Activated naive CD8-positive, alpha-beta T cell treated with anti-CD3 and anti-CD28 coated beads for 36 hours (primary cell): ENCODE data around the gene WSCD1. TPM values are rescaled to one million over a fixed set of nuclear protein-coding genes. Genes with fewer than 3 reads are reported as not detected.

Experiments used
- DNase-seq: peaks from one replicate; pipeline ENCODE4 v3.0.0; 2021
- H3K27ac Mint-ChIP-seq: one replicate; pipeline ENCODE4 v1.8.0; 2022; ENCODE audit warnings: mild to moderate bottlenecking, moderate library complexity, mixed read lengths
- H3K27me3 Mint-ChIP-seq: one replicate; pipeline ENCODE4 v1.8.0; 2022; ENCODE audit warnings: mild to moderate bottlenecking, mixed read lengths
- H3K36me3 Mint-ChIP-seq: one replicate; pipeline ENCODE4 v1.8.0; 2021; ENCODE audit warnings: mild to moderate bottlenecking, mixed read lengths
- H3K4me1 Mint-ChIP-seq: one replicate; pipeline ENCODE4 v1.8.0; 2021; ENCODE audit warnings: mixed read lengths
- H3K4me3 Mint-ChIP-seq: one replicate; pipeline ENCODE4 v1.8.0; 2022; ENCODE audit warnings: mild to moderate bottlenecking, moderate library complexity, mixed read lengths
- H3K9me3 Mint-ChIP-seq: one replicate; pipeline ENCODE4 v1.8.0; 2022; ENCODE audit warnings: mixed read lengths
- total RNA-seq, 2 experiments: library from RNA; stranded (reverse); gene quantifications; one replicate each; pipeline ENCODE4 v1.2.3, GENCODE V29; 2021

WSCD1 gene
- total RNA-seq, 2 experiments from 2014 or later = 0.20 to 0.27 TPM

DNA sequence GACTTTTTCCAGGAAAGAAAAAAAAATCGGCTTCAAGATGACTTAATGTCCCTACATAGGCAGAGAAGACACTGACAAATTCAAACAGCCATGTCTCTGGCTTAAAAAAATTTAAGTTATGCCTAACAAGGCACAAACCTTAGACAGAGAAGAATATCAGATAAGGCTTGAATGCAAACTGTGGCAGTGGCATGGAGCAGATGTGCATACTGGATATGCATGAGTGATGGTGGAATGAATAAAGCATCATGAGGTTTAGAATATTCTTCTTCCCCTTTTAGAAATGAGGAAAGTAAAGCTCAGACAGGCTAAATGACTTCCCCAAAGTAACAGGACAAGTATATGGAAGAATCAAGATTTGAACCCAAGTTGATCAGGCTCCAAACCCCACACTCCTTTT, 23.2 kb upstream of the WSCD1 start:
- no peak overlapping the region for H3K27ac Mint-ChIP-seq
- no peaks in the 10 kb centered on the region for H3K36me3 Mint-ChIP-seq
- H3K4me1 Mint-ChIP-seq = no peaks in the 10 kb centered on the region
- peaks cover 7% of the 10 kb centered on the region for H3K27me3 Mint-ChIP-seq
- no peaks in the 10 kb centered on the region for H3K9me3 Mint-ChIP-seq
- no peak overlapping the region for H3K4me3 Mint-ChIP-seq
- no peak for DNase-seq

DNA sequence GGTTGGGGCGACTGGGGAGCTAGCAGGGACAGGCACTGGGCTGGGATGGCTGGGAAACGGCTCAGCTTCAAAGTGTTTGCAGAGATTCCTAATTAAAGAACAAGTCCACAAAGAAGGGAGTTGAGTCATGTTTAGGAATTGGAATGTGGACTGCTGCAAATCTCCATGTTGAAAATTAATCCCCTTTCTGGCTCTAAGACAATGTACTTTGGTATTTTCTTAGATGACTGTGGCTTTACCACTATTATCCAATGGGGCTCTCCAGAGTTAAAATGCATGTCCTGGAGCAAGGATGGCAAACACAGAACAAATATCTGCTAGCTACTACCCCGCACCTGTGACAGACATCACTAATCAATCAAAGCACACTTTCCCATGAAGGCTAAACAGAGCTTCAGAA, 22.2 kb upstream of the WSCD1 start:
- Mint-ChIP-seq H3K27ac (no peak overlapping the region), H3K4me3 (no peak overlapping the region), H3K9me3 (no peaks in the 10 kb centered on the region), H3K4me1 (no peaks in the 10 kb centered on the region), H3K36me3 (no peaks in the 10 kb centered on the region), H3K27me3 (peaks cover 15% of the 10 kb centered on the region)
- no peak for DNase-seq

GRCh38 chr17:6048486-6048885, 21.7 kb upstream of the WSCD1 start:
- no peaks in the 10 kb centered on the region for H3K36me3 Mint-ChIP-seq
- H3K27ac Mint-ChIP-seq = no peak overlapping the region
- no peaks in the 10 kb centered on the region for H3K9me3 Mint-ChIP-seq
- no peaks in the 10 kb centered on the region for H3K4me1 Mint-ChIP-seq
- DNase-seq = no peak
- H3K4me3 Mint-ChIP-seq = no peak overlapping the region
- peaks cover 15% of the 10 kb centered on the region for H3K27me3 Mint-ChIP-seq

DNA sequence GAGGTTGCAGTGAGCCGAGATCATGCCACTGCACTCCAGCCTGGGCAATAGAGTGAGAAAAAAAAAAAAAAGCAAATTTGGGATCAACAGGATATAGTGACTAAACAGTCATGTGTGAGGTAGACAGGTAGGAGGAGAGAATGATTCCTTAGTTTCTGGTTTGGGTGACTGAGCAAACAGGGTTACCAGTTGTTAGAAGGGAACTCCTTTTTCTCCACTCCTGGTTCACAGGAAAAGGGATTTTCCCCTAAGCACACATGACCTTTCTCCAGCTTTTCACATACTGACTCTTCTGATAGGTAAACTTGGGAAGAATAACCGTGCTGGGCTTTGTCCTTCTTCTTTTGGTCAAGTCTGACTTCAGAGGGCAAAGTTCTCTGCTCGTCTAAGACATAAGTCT, 17.3 kb upstream of the WSCD1 start:
- DNase-seq = no peak
- no peaks in the 10 kb centered on the region for H3K9me3 Mint-ChIP-seq
- no peaks in the 10 kb centered on the region for H3K36me3 Mint-ChIP-seq
- H3K4me3 Mint-ChIP-seq = no peak overlapping the region
- H3K27ac Mint-ChIP-seq = no peak overlapping the region
- H3K27me3 Mint-ChIP-seq = peaks cover 25% of the 10 kb centered on the region
- H3K4me1 Mint-ChIP-seq = no peaks in the 10 kb centered on the region

DNA sequence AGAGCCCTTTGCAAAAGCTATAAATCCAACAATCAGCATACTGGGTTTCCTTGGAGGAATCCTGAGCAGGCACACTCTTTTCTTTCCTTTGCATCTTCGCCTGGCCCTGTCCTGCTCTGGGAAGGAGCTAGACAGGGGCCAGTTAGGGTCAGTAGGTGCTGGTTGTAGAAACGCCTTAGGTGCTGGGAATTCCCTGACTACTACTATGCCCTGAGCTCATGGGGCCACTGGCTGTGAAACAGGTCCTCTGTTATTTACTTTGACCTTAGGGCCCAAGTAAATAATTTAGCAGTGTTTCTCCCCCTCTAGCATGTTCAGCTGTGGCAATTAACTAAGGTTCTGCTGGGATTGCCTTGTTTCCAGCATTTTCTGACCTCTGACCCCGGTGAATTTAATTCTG, 15.8 kb upstream of the WSCD1 start:
- Mint-ChIP-seq H3K4me3 (no peak overlapping the region), H3K27ac (no peak overlapping the region), H3K36me3 (no peaks in the 10 kb centered on the region), H3K9me3 (no peaks in the 10 kb centered on the region), H3K27me3 (peaks cover 29% of the 10 kb centered on the region), H3K4me1 (no peaks in the 10 kb centered on the region)
- DNase-seq = no peak

- no peak overlapping the region for H3K27ac Mint-ChIP-seq
- no peaks in the 10 kb centered on the region for H3K4me1 Mint-ChIP-seq
- H3K9me3 Mint-ChIP-seq = no peaks in the 10 kb centered on the region
- DNase-seq = no peak
- H3K27me3 Mint-ChIP-seq = peaks cover 32% of the 10 kb centered on the region
- no peaks in the 10 kb centered on the region for H3K36me3 Mint-ChIP-seq
- no peak overlapping the region for H3K4me3 Mint-ChIP-seq
Measured at GRCh38 chr17:6056104-6056503, 14.1 kb upstream of the WSCD1 start.

DNA sequence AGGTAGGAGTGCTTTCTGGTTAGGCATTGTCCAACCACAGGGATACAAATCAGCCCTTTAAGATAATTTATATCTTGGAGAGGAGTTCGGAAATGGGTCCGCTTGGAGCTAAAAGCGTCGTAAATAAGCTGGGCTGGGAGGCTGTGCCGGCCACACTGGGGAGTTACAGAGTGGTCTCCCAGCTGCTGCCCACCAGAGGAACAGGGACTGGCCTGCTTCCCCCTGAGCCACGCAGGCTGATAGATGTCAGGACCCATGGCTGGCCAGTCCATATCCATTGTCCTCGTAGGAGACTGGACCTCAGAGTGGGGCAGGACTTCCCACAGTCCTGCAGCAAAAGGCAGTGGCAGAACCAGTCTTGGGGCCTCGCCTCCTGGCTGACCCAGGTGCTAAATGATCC, 12.6 kb upstream of the WSCD1 start:
- H3K27ac Mint-ChIP-seq = no peak overlapping the region
- H3K36me3 Mint-ChIP-seq = no peaks in the 10 kb centered on the region
- H3K4me3 Mint-ChIP-seq = no peak overlapping the region
- H3K4me1 Mint-ChIP-seq = no peaks in the 10 kb centered on the region
- H3K9me3 Mint-ChIP-seq = no peaks in the 10 kb centered on the region
- DNase-seq = no peak
- H3K27me3 Mint-ChIP-seq = peaks cover 40% of the 10 kb centered on the region

DNA sequence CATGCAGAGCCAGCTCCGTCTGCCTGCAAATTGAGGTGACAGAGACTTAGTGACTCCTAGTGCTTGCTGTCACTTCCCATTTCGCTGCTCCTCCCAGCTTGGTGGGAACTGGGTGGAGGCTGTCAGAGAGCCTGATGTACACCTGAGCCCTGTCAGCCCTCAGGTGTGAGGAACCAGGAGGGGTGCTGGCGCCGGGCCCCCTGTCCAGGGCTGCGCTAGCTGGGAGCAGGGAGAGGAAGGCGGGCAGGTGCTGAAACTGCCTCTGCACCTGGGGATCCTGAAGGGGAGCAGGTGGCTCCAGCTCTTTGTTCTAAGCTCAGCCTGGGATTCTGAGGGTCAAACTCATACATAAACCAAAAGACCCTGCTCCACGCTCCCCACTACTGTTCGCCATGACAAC, 10.8 kb upstream of the WSCD1 start:
- Mint-ChIP-seq H3K4me1 (no peaks in the 10 kb centered on the region), H3K4me3 (no peak overlapping the region), H3K27ac (no peak overlapping the region), H3K27me3 (peaks cover 47% of the 10 kb centered on the region), H3K9me3 (no peaks in the 10 kb centered on the region), H3K36me3 (no peaks in the 10 kb centered on the region)
- DNase-seq = no peak

DNA sequence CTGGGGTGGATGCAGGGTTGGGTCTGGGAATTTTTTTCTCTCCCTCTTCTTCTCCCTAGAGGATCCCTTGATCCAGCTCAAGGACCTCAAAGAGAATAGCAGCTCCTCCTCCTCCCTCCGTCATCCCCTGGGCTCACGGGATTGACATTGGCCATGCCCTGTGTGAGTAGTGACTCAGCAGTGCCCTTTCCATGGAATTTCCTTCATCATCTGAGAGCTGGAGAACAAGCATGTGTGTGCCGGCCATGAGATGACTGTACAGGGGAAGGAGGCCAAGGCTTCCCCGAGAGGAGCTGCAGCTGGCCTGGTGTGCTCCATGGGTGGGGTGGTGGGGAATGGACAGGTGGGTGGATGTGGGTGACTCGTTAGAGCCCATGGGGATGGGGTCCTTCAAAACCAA, 8.9 kb upstream of the WSCD1 start:
- no peak for DNase-seq
- Mint-ChIP-seq H3K27ac (no peak overlapping the region), H3K4me1 (no peaks in the 10 kb centered on the region), H3K36me3 (no peaks in the 10 kb centered on the region), H3K9me3 (no peaks in the 10 kb centered on the region), H3K27me3 (peaks cover 51% of the 10 kb centered on the region), H3K4me3 (no peak overlapping the region)

DNA sequence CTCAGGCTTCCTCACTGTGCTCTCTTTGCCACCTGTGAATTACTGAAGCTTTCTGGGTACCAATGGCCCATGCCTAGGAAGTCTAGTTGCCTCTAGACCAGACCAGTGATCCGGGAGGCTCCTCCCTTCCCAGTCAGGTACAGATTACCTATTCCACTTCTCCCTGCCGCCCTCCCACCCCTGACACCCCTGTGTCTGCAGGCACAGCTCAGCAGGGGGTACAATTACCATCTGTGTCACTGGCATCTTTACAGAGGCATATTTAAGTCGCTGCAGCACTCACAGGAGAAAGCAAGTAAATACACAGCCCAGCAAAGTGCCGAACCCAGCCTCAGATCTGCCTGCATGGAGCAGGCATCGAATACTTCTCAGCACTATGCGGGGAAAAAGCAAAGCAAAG, 5.3 kb upstream of the WSCD1 start:
- H3K27ac Mint-ChIP-seq = no peak overlapping the region
- no peak for DNase-seq
- H3K4me3 Mint-ChIP-seq = no peak overlapping the region
- H3K4me1 Mint-ChIP-seq = peaks cover 8% of the 10 kb centered on the region
- H3K36me3 Mint-ChIP-seq = peaks cover 2% of the 10 kb centered on the region
- peaks cover 76% of the 10 kb centered on the region for H3K27me3 Mint-ChIP-seq
- H3K9me3 Mint-ChIP-seq = no peaks in the 10 kb centered on the region

DNA sequence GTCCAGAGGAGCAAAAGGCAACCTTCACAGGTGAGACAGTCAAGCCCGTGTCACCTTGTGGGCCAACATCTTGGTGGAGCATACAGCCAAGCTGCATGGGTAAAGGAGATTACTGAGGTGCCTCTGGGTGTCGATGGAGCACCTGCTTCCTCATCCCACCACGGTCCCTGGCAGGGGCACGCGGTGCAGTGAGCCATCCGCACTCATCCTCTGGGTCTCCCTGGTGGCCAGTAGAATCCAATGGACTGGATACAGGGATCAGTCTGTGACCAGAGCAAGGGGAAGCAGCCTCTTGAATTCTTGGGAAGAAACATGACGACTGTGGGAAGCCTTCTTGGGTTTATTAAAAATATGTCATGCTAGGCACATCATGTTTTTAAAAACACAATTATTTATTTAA, 4.8 kb upstream of the WSCD1 start:
- H3K27me3 Mint-ChIP-seq = peaks cover 76% of the 10 kb centered on the region
- H3K27ac Mint-ChIP-seq = no peak overlapping the region
- peaks cover 3% of the 10 kb centered on the region for H3K36me3 Mint-ChIP-seq
- no peak for DNase-seq
- H3K4me1 Mint-ChIP-seq = peaks cover 9% of the 10 kb centered on the region
- H3K4me3 Mint-ChIP-seq = no peak overlapping the region
- no peaks in the 10 kb centered on the region for H3K9me3 Mint-ChIP-seq

GRCh38 chr17:6066183-6066948, 3.8 kb upstream of the WSCD1 start:
- peaks cover 3% of the 10 kb centered on the region for H3K36me3 Mint-ChIP-seq
- H3K9me3 Mint-ChIP-seq = no peaks in the 10 kb centered on the region
- no peak overlapping the region for H3K4me3 Mint-ChIP-seq
- no peak for DNase-seq
- H3K27me3 Mint-ChIP-seq = peaks cover 74% of the 10 kb centered on the region
- H3K27ac Mint-ChIP-seq = no peak overlapping the region
- H3K4me1 Mint-ChIP-seq = peaks cover 9% of the 10 kb centered on the region

DNA sequence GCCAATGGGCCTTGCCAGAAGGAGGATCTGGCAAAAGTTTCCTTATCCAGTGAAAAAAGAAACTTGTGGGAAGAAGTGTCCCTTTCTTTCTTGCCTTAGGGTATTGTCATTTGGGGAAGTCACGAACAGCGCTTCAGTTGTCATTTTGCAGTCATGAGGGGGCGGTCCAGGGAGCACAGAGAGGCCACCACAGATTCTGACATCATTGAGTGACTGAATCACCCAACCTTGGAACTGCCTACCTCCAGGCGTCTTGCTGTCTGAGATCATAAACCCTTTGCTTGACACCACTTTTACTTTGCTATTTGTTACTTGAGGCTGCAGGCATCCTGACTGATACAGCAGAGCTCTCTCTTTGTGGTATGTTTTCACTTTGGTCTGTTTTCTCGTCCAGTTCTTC, 3.1 kb upstream of the WSCD1 start:
- Mint-ChIP-seq H3K27me3 (peaks cover 74% of the 10 kb centered on the region), H3K4me1 (peaks cover 9% of the 10 kb centered on the region), H3K9me3 (no peaks in the 10 kb centered on the region), H3K4me3 (no peak overlapping the region), H3K36me3 (peaks cover 3% of the 10 kb centered on the region), H3K27ac (no peak overlapping the region)
- DNase-seq = no peak

- peaks cover 68% of the 10 kb centered on the region for H3K27me3 Mint-ChIP-seq
- no peak for DNase-seq
Measured at GRCh38 chr17:6070430-6070912, 292 bp downstream of the WSCD1 start.

DNA sequence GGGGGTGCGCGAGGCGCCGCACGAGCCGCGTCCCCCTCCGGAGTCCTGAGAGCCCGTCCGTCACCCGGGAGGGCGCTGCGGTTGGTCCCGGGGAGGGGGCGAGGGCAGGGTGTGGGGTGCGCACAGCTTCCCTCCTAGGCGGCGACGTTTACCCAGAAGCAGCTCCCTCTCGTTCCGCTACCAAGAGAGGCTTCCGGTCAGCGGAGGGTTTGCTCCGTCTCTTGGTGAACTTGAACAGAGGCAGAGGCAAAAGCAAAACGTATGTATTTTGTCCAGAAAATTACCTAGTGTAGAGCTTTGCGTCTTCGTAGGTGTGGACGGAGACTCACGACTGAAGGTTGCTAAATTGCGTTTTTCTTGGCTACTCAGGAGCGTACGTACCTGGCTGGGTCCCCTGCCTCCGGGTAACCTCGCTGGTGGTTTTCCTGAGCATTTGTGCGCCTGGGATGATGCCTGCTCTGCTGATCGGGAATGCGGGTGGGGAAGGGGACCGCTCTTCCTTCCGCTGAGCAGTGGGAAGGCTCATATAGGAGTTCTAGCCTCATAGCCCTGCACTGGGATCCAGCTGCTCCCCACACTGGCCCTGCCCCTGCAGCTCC, 833 bp downstream of the WSCD1 start:
- Mint-ChIP-seq H3K4me3 (peak overlapping the region; percentile 15), H3K27ac (no peak overlapping the region), H3K4me1 (peaks cover 9% of the 10 kb centered on the region), H3K27me3 (peaks cover 68% of the 10 kb centered on the region), H3K36me3 (peaks cover 3% of the 10 kb centered on the region), H3K9me3 (no peaks in the 10 kb centered on the region)
- DNase-seq = no peak

More at GRCh38 chr17:6070430-6070912, 292 bp downstream of the WSCD1 start:
- Mint-ChIP-seq H3K27ac (no peak overlapping the region), H3K36me3 (peaks cover 3% of the 10 kb centered on the region), H3K9me3 (no peaks in the 10 kb centered on the region), H3K4me1 (peaks cover 9% of the 10 kb centered on the region), H3K4me3 (no peak overlapping the region)

DNA sequence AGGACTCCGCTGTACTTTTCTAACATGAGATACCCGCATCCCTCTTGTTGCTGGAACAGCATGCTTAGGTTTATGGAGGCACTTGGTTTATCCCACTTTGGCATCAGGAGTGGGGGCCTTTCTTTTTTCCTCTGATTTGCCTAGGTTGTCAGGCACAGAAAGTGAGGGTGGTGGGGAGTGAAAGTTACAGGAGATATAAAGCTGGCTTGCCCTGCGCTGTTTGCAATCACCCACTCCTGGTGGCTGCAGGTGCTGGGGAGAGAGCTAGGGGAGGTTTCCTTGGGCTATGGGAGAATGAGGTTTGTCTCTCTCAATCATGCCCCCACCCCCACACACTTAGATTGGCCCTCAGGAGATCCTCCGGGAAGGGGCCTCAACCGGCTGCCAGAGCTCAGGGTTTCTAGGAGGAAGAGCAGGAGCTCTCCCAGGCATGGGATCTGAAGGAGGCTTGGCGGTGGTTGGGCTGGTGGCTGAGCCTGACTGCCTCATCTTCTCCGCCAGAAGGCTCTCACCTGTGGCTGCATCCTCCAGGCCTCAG, 1.4 kb downstream of the WSCD1 start:
- no peak overlapping the region for H3K27ac Mint-ChIP-seq
- H3K27me3 Mint-ChIP-seq = peaks cover 66% of the 10 kb centered on the region
- H3K4me3 Mint-ChIP-seq = no peak overlapping the region
- H3K9me3 Mint-ChIP-seq = no peaks in the 10 kb centered on the region
- DNase-seq = no peak
- peaks cover 3% of the 10 kb centered on the region for H3K36me3 Mint-ChIP-seq
- peaks cover 9% of the 10 kb centered on the region for H3K4me1 Mint-ChIP-seq
